Adrenal gland (tissue), 5 donors: ENCODE measurements around the gene CPNE7.

Experiments used
- CTCF ChIP-seq, 6 experiments: fragments of 450-650 bp in 4 of 6; fragments of 200-600 bp in 2 of 6; sonication (generic) in 1 of 6; IDR thresholded peaks; 1 replicate in 5 of 6; 2 replicates in 1 of 6; pipeline versions ENCODE4 v1.5.1 to v1.8.0; 2016 to 2021; ENCODE audit warnings: antibody characterized with exemption in 6 of 6, mild to moderate bottlenecking in 2 of 6, moderate library complexity in 1 of 6
- POLR2A ChIP-seq, 2 donors: fragments of 450-650 bp; IDR thresholded peaks; one replicate each; pipeline ENCODE4 v1.6.1; 2017; ENCODE audit warnings: antibody characterized with exemption in 2 of 2, mild to moderate bottlenecking in 2 of 2, moderate library complexity in 1 of 2
- donor health status: DM: no; HTN: no; CAD: no.

- TF ChIP-seq POLR2A (IDR thresholded peaks at IDR 0.05) (no peak), CTCF (IDR thresholded peaks at IDR 0.05) (no peak)
These were observed 13.0 kb downstream of the CPNE7 start for GRCh38 chr16:89588413-89589109.
